H1 (cell line): ENCODE results near the gene GIMAP5. TPM values are rescaled to one million over a fixed set of nuclear protein-coding genes. Genes with fewer than 3 reads are reported as not detected.

Experiments used
- CTCF ChIA-PET: fragments of 300-600 bp; sonication (Branson Sonifier 250); formaldehyde crosslinking; loops from one replicate; lab custom pipeline; 2021; ENCODE audit not compliant: partially characterized antibody; lab: Charles Lee
- POLR2A ChIA-PET: fragments of 300-600 bp; sonication (Branson Sonifier 250); formaldehyde crosslinking; loops from one replicate; lab custom pipeline; 2021; ENCODE audit warnings: inconsistent platforms; ENCODE audit not compliant: partially characterized antibody; lab: Charles Lee
- DNase-seq, 2 experiments: peaks; one replicate each; pipeline versions ENCODE4 v3.0.0 to v3.0.0-alpha.2; 2010 to 2022; ENCODE audit warnings: low spot score in 2 of 2, low read depth in 1 of 2, mixed read lengths in 1 of 2
- FAIRE-seq: peaks from 2 replicates; lab custom pipeline; 2011; peaks lifted over from hg19 to GRCh38; lab: Jason Lieb, UNC
- H2AFZ ChIP-seq: 2 replicates; pipeline ENCODE4 v1.8.1; 2012; ENCODE audit warnings: low read length, inconsistent platforms
- H2AK5ac ChIP-seq: 2 replicates; pipeline ENCODE4 v1.6.1; 2013; ENCODE audit warnings: low read depth, low read length
- H2BK120ac ChIP-seq: replicated peaks from 2 replicates; pipeline ENCODE3; 2013; ENCODE audit warnings: low read depth, low read length, inconsistent platforms
- H2BK12ac ChIP-seq: 2 replicates; pipeline ENCODE4 v1.6.1; 2013; ENCODE audit warnings: low read depth, low read length
- H2BK15ac ChIP-seq: 2 replicates; pipeline ENCODE4 v1.6.1; 2013; ENCODE audit warnings: low read length
- H2BK20ac ChIP-seq: 2 replicates; pipeline ENCODE4 v1.6.1; 2013; ENCODE audit warnings: low read length
- H2BK5ac ChIP-seq: 2 replicates; pipeline ENCODE4 v1.6.1; 2013; ENCODE audit warnings: low read depth, low read length
- H3K14ac ChIP-seq: 2 replicates; pipeline ENCODE4 v1.6.1; 2013; ENCODE audit warnings: inconsistent platforms; ENCODE audit not compliant: insufficient read length
- H3K18ac ChIP-seq: 2 replicates; pipeline ENCODE4 v1.6.1; 2013; ENCODE audit warnings: low read length; ENCODE audit errors: extremely low read depth
- H3K23ac ChIP-seq: 2 replicates; pipeline ENCODE4 v1.6.1; 2013; ENCODE audit warnings: inconsistent platforms; ENCODE audit not compliant: insufficient read length
- H3K23me2 ChIP-seq: 2 replicates; pipeline ENCODE4 v1.6.1; 2013; ENCODE audit warnings: low read depth, low read length
- H3K27ac ChIP-seq: 2 replicates; pipeline ENCODE4 v1.6.1; 2011; ENCODE audit warnings: low read depth, low read length, inconsistent platforms
- H3K27me3 ChIP-seq, 4 experiments: replicated peaks in 1 of 4; 1 replicate in 1 of 4; 2 replicates in 3 of 4; pipeline versions ENCODE4 v1.6.1 to v1.8.1; 2011 to 2013; ENCODE audit warnings: low read length in 3 of 4, mild to moderate bottlenecking in 3 of 4, inconsistent platforms in 2 of 4, mixed read lengths in 2 of 4, moderate library complexity in 1 of 4; ENCODE audit not compliant: control insufficient read depth in 3 of 4, insufficient read depth in 3 of 4; ENCODE audit errors: extremely low read depth in 1 of 4
- H3K36me3 ChIP-seq, 4 experiments: 2 replicates each; pipeline versions ENCODE4 v1.6.1 to v1.8.1; 2011 to 2013; ENCODE audit warnings: mild to moderate bottlenecking in 4 of 4, low read length in 3 of 4, moderate library complexity in 2 of 4, control low read depth in 1 of 4, inconsistent platforms in 1 of 4; ENCODE audit not compliant: insufficient read depth in 4 of 4, control insufficient read depth in 2 of 4
- H3K4ac ChIP-seq: replicated peaks from 2 replicates; pipeline ENCODE3; 2013; ENCODE audit warnings: low read length, low read depth, mixed read lengths, inconsistent platforms; ENCODE audit not compliant: insufficient read length
- H3K4me1 ChIP-seq, 4 experiments: replicated peaks in 1 of 4; 1 replicate in 1 of 4; 2 replicates in 3 of 4; pipeline versions ENCODE4 v1.6.1 to v1.8.1; 2011 to 2013; ENCODE audit warnings: low read length in 3 of 4, inconsistent platforms in 2 of 4, mixed read lengths in 1 of 4; ENCODE audit not compliant: insufficient read depth in 4 of 4, control insufficient read depth in 3 of 4
- H3K4me2 ChIP-seq, 2 experiments: 2 replicates each; pipeline versions ENCODE4 v1.6.1 to v1.8.1; 2011 to 2013; ENCODE audit warnings: low read depth in 2 of 2, low read length in 2 of 2, control low read depth in 1 of 2, inconsistent platforms in 1 of 2, mild to moderate bottlenecking in 1 of 2; ENCODE audit not compliant: insufficient read depth in 1 of 2
- H3K4me3 ChIP-seq, 4 experiments: fragments of 200-600, 300-600 bp in 1 of 4; sonication (generic), shearing (Covaris generic), sonication (Bioruptor Twin) in 1 of 4; 2 replicates each; pipeline versions ENCODE4 v1.5.1 to v1.8.1; 2011 to 2016; ENCODE audit warnings: low read length in 4 of 4, low read depth in 3 of 4, control low read depth in 2 of 4, inconsistent platforms in 2 of 4, mild to moderate bottlenecking in 2 of 4, mixed read lengths in 1 of 4, moderate library complexity in 1 of 4; ENCODE audit not compliant: insufficient read depth in 2 of 4; ENCODE audit errors: extremely low read depth in 1 of 4
- H3K56ac ChIP-seq: replicated peaks from 2 replicates; pipeline ENCODE3; 2013; ENCODE audit warnings: low read depth, mild to moderate bottlenecking, mixed read lengths, low read length, inconsistent platforms; ENCODE audit not compliant: insufficient read length
- H3K79me1 ChIP-seq: 2 replicates; pipeline ENCODE4 v1.6.1; 2013; ENCODE audit warnings: low read depth, low read length, control low read depth
- H3K79me2 ChIP-seq, 2 experiments: 2 replicates each; pipeline versions ENCODE4 v1.6.1 to v1.8.1; 2012 to 2013; ENCODE audit warnings: low read length in 2 of 2, mild to moderate bottlenecking in 2 of 2, inconsistent platforms in 1 of 2; ENCODE audit not compliant: insufficient read depth in 2 of 2, control insufficient read depth in 1 of 2
- H3K9ac ChIP-seq, 4 experiments: replicated peaks in 1 of 4; 1 replicate in 1 of 4; 2 replicates in 3 of 4; pipeline versions ENCODE4 v1.6.1 to v1.8.1; 2011 to 2013; ENCODE audit warnings: low read depth in 3 of 4, low read length in 3 of 4, control low read depth in 2 of 4, mild to moderate bottlenecking in 2 of 4, moderate library complexity in 2 of 4, inconsistent platforms in 1 of 4; ENCODE audit errors: extremely low read depth in 1 of 4
- H3K9me3 ChIP-seq, 2 experiments: 2 replicates each; pipeline versions ENCODE4 v1.6.1 to v1.8.1; 2012 to 2013; ENCODE audit warnings: mild to moderate bottlenecking in 2 of 2, moderate library complexity in 2 of 2, control low read depth in 1 of 2, inconsistent platforms in 1 of 2, low read depth in 1 of 2, low read length in 1 of 2, mixed read lengths in 1 of 2; ENCODE audit not compliant: insufficient read depth in 2 of 2
- H4K20me1 ChIP-seq, 2 experiments: replicated peaks in 1 of 2; 2 replicates each; pipeline versions ENCODE3 to v1.8.1; 2011 to 2013; ENCODE audit warnings: inconsistent platforms in 2 of 2, low read length in 2 of 2, mild to moderate bottlenecking in 1 of 2; ENCODE audit not compliant: insufficient read depth in 2 of 2, control insufficient read depth in 1 of 2
- H4K5ac ChIP-seq: 2 replicates; pipeline ENCODE4 v1.6.1; 2013; ENCODE audit warnings: low read length, low read depth, mixed read lengths, inconsistent platforms; ENCODE audit not compliant: insufficient read length
- H4K8ac ChIP-seq: 2 replicates; pipeline ENCODE4 v1.8.0; 2013; ENCODE audit warnings: mild to moderate bottlenecking, moderate library complexity, low read length, inconsistent platforms; ENCODE audit not compliant: insufficient read depth; ENCODE audit errors: extremely low read depth
- H4K91ac ChIP-seq: replicated peaks from 2 replicates; pipeline ENCODE3; 2013; ENCODE audit warnings: low read length, mixed read lengths, inconsistent platforms; ENCODE audit not compliant: insufficient read length
- CEBPB ChIP-seq: IDR thresholded peaks from 2 replicates; pipeline ENCODE4 v1.6.1; 2012; ENCODE audit warnings: low read depth, low read length
- CHD1 ChIP-seq: IDR thresholded peaks from 2 replicates; pipeline ENCODE4 v1.6.1; 2012; ENCODE audit warnings: low read depth, low read length, improper control_type of control experiment
- FOSL1 ChIP-seq: IDR thresholded peaks from 2 replicates; pipeline ENCODE4 v1.6.1; 2011; ENCODE audit warnings: mild to moderate bottlenecking, low read depth, low read length, moderate library complexity; ENCODE audit not compliant: insufficient read depth
- HDAC2 ChIP-seq, 2 experiments: fragments of 300-600 bp in 1 of 2; sonication (generic) in 1 of 2; IDR thresholded peaks; 2 replicates each; pipeline ENCODE4 v1.6.1; 2011 to 2012; ENCODE audit warnings: low read depth in 2 of 2, low read length in 2 of 2, mild to moderate bottlenecking in 2 of 2, moderate library complexity in 2 of 2, borderline replicate concordance in 1 of 2, inconsistent platforms in 1 of 2
- JUN ChIP-seq: IDR thresholded peaks from 2 replicates; pipeline ENCODE4 v1.6.1; 2011; ENCODE audit warnings: low read depth, mild to moderate bottlenecking, improper control_type of control experiment, low read length
- JUND ChIP-seq: IDR thresholded peaks from 2 replicates; pipeline ENCODE4 v1.6.1; 2011; ENCODE audit warnings: mild to moderate bottlenecking, improper control_type of control experiment, low read length
- KDM1A ChIP-seq: fragments of 200-600, 300-600 bp; sonication (generic); IDR thresholded peaks from 2 replicates; pipeline ENCODE4 v1.7.1; 2016; ENCODE audit warnings: mild to moderate bottlenecking, low read length, borderline replicate concordance
- MAFK ChIP-seq: IDR thresholded peaks from 2 replicates; pipeline ENCODE4 v1.6.1; 2012; ENCODE audit warnings: low read depth, mild to moderate bottlenecking, improper control_type of control experiment, low read length
- POU5F1 ChIP-seq: IDR thresholded peaks from 2 replicates; pipeline ENCODE4 v1.6.1; 2011; ENCODE audit warnings: low read depth, mild to moderate bottlenecking, low read length, moderate library complexity
- RAD21 ChIP-seq, 2 experiments: IDR thresholded peaks in 1 of 2; conservative IDR thresholded peaks in 1 of 2; 2 replicates each; pipeline ENCODE4 v1.6.1; 2011; ENCODE audit warnings: low read depth in 2 of 2, low read length in 2 of 2, improper control_type of control experiment in 1 of 2, inconsistent platforms in 1 of 2, mild to moderate bottlenecking in 1 of 2, moderate library complexity in 1 of 2
- SP1 ChIP-seq: IDR thresholded peaks from 2 replicates; pipeline ENCODE4 v1.6.1; 2011; ENCODE audit warnings: low read depth, low read length
- TEAD4 ChIP-seq: IDR thresholded peaks from 2 replicates; pipeline ENCODE4 v1.6.1; 2012; ENCODE audit warnings: low read depth, low read length, inconsistent platforms, mixed read lengths
- WGBS, 2 experiments: shearing (Covaris generic) in 1 of 2; methylation state at CpG; one replicate each; pipeline versions ENCODE4 v1.1.6 to v1.1.7; 2013 to 2015; ENCODE audit warnings: low lambda C conversion rate in 2 of 2, mixed read lengths in 2 of 2, inconsistent platforms in 1 of 2, low coverage in 1 of 2, missing lambda C conversion rate in 1 of 2; ENCODE audit not compliant: insufficient replicate concordance in 2 of 2, insufficient coverage in 1 of 2, insufficient read length in 1 of 2; ENCODE audit errors: extremely low coverage in 1 of 2, missing lambda C conversion rate in 1 of 2; 5-methylcytosine and 5-hydroxymethylcytosine counted together
- polyA plus RNA-seq, 7 experiments: library from polyadenylated mRNA; depleted of rRNA in 3 of 7; stranded (reverse) in 5 of 7; unstranded in 2 of 7; fragments of >200 nt in 5 of 7; fragments of 200-250 nt in 2 of 7; gene quantifications; 1 replicate in 5 of 7; 2 replicates in 1 of 7; 4 replicates in 1 of 7; pipeline versions ENCODE4 v1.2.1 to v1.2.3, GENCODE V29; 2011 to 2013; ENCODE audit warnings: missing spikeins in 2 of 7, mixed read lengths in 2 of 7
- total RNA-seq: library from RNA; stranded (reverse); fragmentation: NEBNext Ultra II Directional; extraction: Animal tissue kit (Norgen Biotek cat#: 25700); gene quantifications from 2 replicates; pipeline ENCODE4 v1.2.1, GENCODE V29; 2021

Gene GIMAP5
- total and polyA plus RNA-seq, 2 of the 8 experiments (the other 6 are each of a cell fraction or from before 2014, with no cell fraction given) = not detected

GRCh38 chr7:150745876-150746275 is 8.7 kb downstream of the GIMAP5 start:
- no peak overlapping the region for H3K27ac ChIP-seq
- 89% methylated on average over 3 of the region's 3 CpGs; no CpG with 5 or more reads in 1 of the 2 experiments for WGBS, 2 experiments
- FAIRE-seq = no peak
- TF ChIP-seq TEAD4 (no peak), RAD21 (IDR thresholded peaks at IDR 0.05 in 1 of 2, conservative IDR thresholded peaks at IDR 0.05 in 1 of 2; ENCODE audit: low read depth in 2 of 2, low read length in 2 of 2) (no peak), FOSL1 (no peak), SP1 (no peak), CEBPB (no peak), CHD1 (no peak), JUND (no peak), KDM1A (no peak), JUN (no peak), POU5F1 (no peak), MAFK (no peak), HDAC2 (IDR thresholded peaks at IDR 0.05; ENCODE audit: borderline replicate concordance in 1 of 2, low read depth in 2 of 2, low read length in 2 of 2) (no peak)

More at GRCh38 chr7:150745876-150746275, 8.7 kb downstream of the GIMAP5 start:
- H4K5ac ChIP-seq = no peak overlapping the region
- peaks cover 0 to 8% of the 10 kb centered on the region in 2 experiments for H4K20me1 ChIP-seq
- H2BK15ac ChIP-seq = no peak overlapping the region
- no peak overlapping the region for H3K18ac ChIP-seq
- H2BK5ac ChIP-seq = no peak overlapping the region
- no peak overlapping the region for H2BK120ac ChIP-seq
- no peak overlapping the region for H2BK20ac ChIP-seq
- H2AK5ac ChIP-seq = no peak overlapping the region
- H3K4me1 ChIP-seq = no peaks in the 10 kb centered on the region
- H3K23me2 ChIP-seq = no peaks in the 10 kb centered on the region
- H3K79me1 ChIP-seq = no peaks in the 10 kb centered on the region
- no peak overlapping the region for H4K91ac ChIP-seq
- no peak overlapping the region for H3K14ac ChIP-seq
- H3K4me3 ChIP-seq = no peak overlapping the region
- no peak overlapping the region for H3K4me2 ChIP-seq
- DNase-seq = no peak
- H3K9ac ChIP-seq = no peak overlapping the region
- H2AFZ ChIP-seq = no peak overlapping the region
- ChIA-PET POLR2A (no interaction called here), CTCF (interaction anchor here (1.9 to 2.6 kb wide), 2 partner anchors 9 to 296 kb away, joined by 8 to 11 read pairs; partner anchors contain the start of gene GIMAP8)
- H3K79me2 ChIP-seq = no peaks in the 10 kb centered on the region
- no peak overlapping the region for H2BK12ac ChIP-seq
- no peak overlapping the region for H3K56ac ChIP-seq
- H3K23ac ChIP-seq = no peak overlapping the region
- no peak overlapping the region for H3K4ac ChIP-seq
- no peaks in the 10 kb centered on the region for H3K36me3 ChIP-seq
- no peak overlapping the region for H4K8ac ChIP-seq
- peaks cover 34 to 78% (median 66%) of the 10 kb centered on the region in 4 experiments for H3K27me3 ChIP-seq
- H3K9me3 ChIP-seq = no peaks in the 10 kb centered on the region
